HepG2 (cell line): ENCODE data around the gene TTPAL. TPM values are rescaled to one million over a fixed set of nuclear protein-coding genes. Genes with fewer than 3 reads are reported as not detected.

Source experiments
- ATAC-seq: fragments of 200-7000 bp; cut with Tn5 transposase; 3 replicates; pipeline ENCODE4 v1.9.1; 2020; ENCODE audit warnings: mild to moderate bottlenecking, moderate library complexity
- BruUV-seq: library from RNA; stranded (reverse); fragments of 400-500 nt; replicated peaks from 2 replicates; lab custom pipeline; 2021; lab: Mats Ljungman, UMichigan
- CTCF ChIA-PET: fragments of 300-600 bp; formaldehyde crosslinking; extraction: SDS; loops from one replicate; lab custom pipeline; 2021; ENCODE audit warnings: low total read pairs, inconsistent platforms, low intra/inter-chr PET ratio; lab: Yijun Ruan, JAX
- POLR2A ChIA-PET: fragments of 350-600 bp; sonication (Branson Sonifier 250); formaldehyde crosslinking; loops from one replicate; lab custom pipeline; 2020; ENCODE audit warnings: antibody characterized with exemption, inconsistent platforms; lab: Yijun Ruan, JAX
- DNase-seq: peaks from one replicate; pipeline ENCODE4 v3.0.0-alpha.2; 2015; ENCODE audit warnings: low spot score
- FAIRE-seq: peaks from 3 replicates; lab custom pipeline; 2011; peaks lifted over from hg19 to GRCh38; lab: Jason Lieb, UNC
- H2AFZ ChIP-seq: one replicate; pipeline ENCODE4 v1.6.1; 2011; ENCODE audit warnings: low read length, inconsistent platforms
- H3K27ac ChIP-seq: fragments of 300-600 bp; 3 replicates; pipeline ENCODE4 v1.8.0; 2011; ENCODE audit warnings: mixed run types, mild to moderate bottlenecking, mixed read lengths, low read length, inconsistent platforms; ENCODE audit not compliant: insufficient read depth; ENCODE audit errors: extremely low read length
- H3K27me3 ChIP-seq, 2 experiments: fragments of 200-600 bp in 1 of 2; 2 replicates in 1 of 2; 3 replicates in 1 of 2; pipeline versions ENCODE4 v1.6.0 to v1.8.0; 2011; ENCODE audit warnings: low read length in 2 of 2, mild to moderate bottlenecking in 2 of 2, moderate library complexity in 2 of 2, inconsistent platforms in 1 of 2; ENCODE audit not compliant: insufficient read depth in 2 of 2, control insufficient read depth in 1 of 2
- H3K36me3 ChIP-seq, 2 experiments: fragments of 200-600 bp in 1 of 2; replicated peaks in 1 of 2; 2 replicates in 1 of 2; 3 replicates in 1 of 2; pipeline versions ENCODE4 v1.5.1 to v1.8.0; 2011; ENCODE audit warnings: low read length in 2 of 2, inconsistent platforms in 1 of 2; ENCODE audit not compliant: insufficient read depth in 2 of 2, control insufficient read depth in 1 of 2
- H3K4me1 ChIP-seq: 2 replicates; pipeline ENCODE4 v1.5.1; 2012; ENCODE audit warnings: low read length, inconsistent platforms; ENCODE audit not compliant: insufficient read depth
- H3K4me2 ChIP-seq: 2 replicates; pipeline ENCODE4 v1.6.0; 2011; ENCODE audit warnings: low read depth, low read length, inconsistent platforms
- H3K4me3 ChIP-seq, 3 experiments: fragments of 200-600 bp in 1 of 3; sonication (generic), shearing (Covaris generic) in 1 of 3; replicated peaks in 1 of 3; 2 replicates each; pipeline ENCODE4 v1.5.1; 2011 to 2016; ENCODE audit warnings: low read length in 3 of 3, inconsistent platforms in 2 of 3, low read depth in 2 of 3, mild to moderate bottlenecking in 2 of 3, control low read depth in 1 of 3, mixed read lengths in 1 of 3; ENCODE audit not compliant: insufficient read depth in 1 of 3
- H3K79me2 ChIP-seq: one replicate; pipeline ENCODE4 v1.6.1; 2011; ENCODE audit warnings: low read length, inconsistent platforms; ENCODE audit not compliant: insufficient read depth
- H3K9ac ChIP-seq: 2 replicates; pipeline ENCODE4 v1.6.0; 2011; ENCODE audit warnings: mild to moderate bottlenecking, low read depth, low read length, inconsistent platforms; ENCODE audit not compliant: insufficient read depth
- H3K9me3 ChIP-seq: 2 replicates; pipeline ENCODE4 v1.5.1; 2012; ENCODE audit warnings: mild to moderate bottlenecking, low read length
- H4K20me1 ChIP-seq: 2 replicates; pipeline ENCODE4 v1.6.0; 2011; ENCODE audit warnings: inconsistent platforms, mild to moderate bottlenecking, low read length, moderate library complexity; ENCODE audit not compliant: insufficient read depth
- CAMTA2 ChIP-seq: sonication (generic); formaldehyde crosslinking; IDR thresholded peaks from 2 replicates; pipeline ENCODE4 v1.4.0; 2020; ENCODE audit warnings: mild to moderate bottlenecking, missing genetic modification reagents, borderline replicate concordance
- CENPT ChIP-seq: sonication (generic); formaldehyde crosslinking; IDR thresholded peaks from 2 replicates; pipeline ENCODE4 v1.8.0; 2022; ENCODE audit warnings: low read depth, mild to moderate bottlenecking, moderate library complexity, missing genetic modification reagents
- GATAD2A ChIP-seq: IDR thresholded peaks from 2 replicates; pipeline ENCODE4 v1.6.1; 2016
- PAF1 ChIP-seq: IDR thresholded peaks from 2 replicates; pipeline ENCODE4 v1.6.1; 2016; ENCODE audit warnings: missing genetic modification reagents, missing compliant biosample characterization
- POLR2AphosphoS2 ChIP-seq: IDR thresholded peaks from 2 replicates; pipeline ENCODE4 v1.6.1; 2011; ENCODE audit warnings: low read depth, low read length, improper control_type of control experiment
- SSRP1 ChIP-seq: IDR thresholded peaks from 2 replicates; pipeline ENCODE4 v1.6.1; 2016; ENCODE audit warnings: control low read depth
- ZNF101 ChIP-seq: sonication (generic); formaldehyde crosslinking; IDR thresholded peaks from 2 replicates; pipeline ENCODE4 v1.4.0; 2020; ENCODE audit warnings: mild to moderate bottlenecking, low read depth, missing genetic modification reagents, borderline replicate concordance
- WGBS: methylation state at CpG from one replicate; pipeline ENCODE4 v1.1.6; 2017; ENCODE audit warnings: low lambda C conversion rate; 5-methylcytosine and 5-hydroxymethylcytosine counted together
- in situ Hi-C: cut with HindIII; loops from 2 replicates; pipeline ENCODE4 v1.10.0; 2017; ENCODE audit warnings: low pct_unique_long_range_greater_than_20kb; ENCODE audit not compliant: extremely low pct_ligation_motif_present
- intact Hi-C: fragments of 100-400 bp; cut with micrococcal nuclease; formaldehyde crosslinking; loops from one replicate; pipeline ENCODE4 v1.10.0; 2022; ENCODE audit not compliant: unreplicated experiment
- polyA plus RNA-seq, 8 experiments: library from polyadenylated mRNA; depleted of rRNA in 3 of 8; stranded (reverse) in 7 of 8; unstranded in 1 of 8; fragments of >200 nt; fragmentation: Illumina TruSeq in 4 of 8; extraction: Trizol in 4 of 8; gene quantifications; 2 replicates each; pipeline versions ENCODE4 v1.2.1 to v1.2.3, GENCODE V29; 2011 to 2016; ENCODE audit warnings: low read depth in 4 of 8, missing spikeins in 1 of 8, mixed read lengths in 1 of 8; ENCODE audit not compliant: insufficient read depth in 1 of 8
- total RNA-seq, 5 experiments: library from RNA; depleted of rRNA; stranded (reverse); fragments of >200 nt; fragmentation: Illumina TruSeq; extraction: Trizol; gene quantifications; 2 replicates each; pipeline ENCODE4 v1.2.3, GENCODE V29; 2016; ENCODE audit warnings: low read depth in 1 of 5
- TF ChIP-seq, protein P1 (sequence below): sonication (generic); formaldehyde crosslinking; IDR thresholded peaks from 2 replicates; pipeline ENCODE4 v1.8.0; 2022; ENCODE audit warnings: missing genetic modification reagents, mild to moderate bottlenecking, borderline replicate concordance
- TF ChIP-seq, protein P2 (sequence below): sonication (generic); formaldehyde crosslinking; IDR thresholded peaks from 2 replicates; pipeline ENCODE4 v1.5.0; 2020; ENCODE audit warnings: missing genetic modification reagents

TTPAL gene
- total and polyA plus RNA-seq, 2 of the 13 experiments (the other 11 are each of a cell fraction or from before 2014, with no cell fraction given), result 4.3 to 18.8 TPM

DNA sequence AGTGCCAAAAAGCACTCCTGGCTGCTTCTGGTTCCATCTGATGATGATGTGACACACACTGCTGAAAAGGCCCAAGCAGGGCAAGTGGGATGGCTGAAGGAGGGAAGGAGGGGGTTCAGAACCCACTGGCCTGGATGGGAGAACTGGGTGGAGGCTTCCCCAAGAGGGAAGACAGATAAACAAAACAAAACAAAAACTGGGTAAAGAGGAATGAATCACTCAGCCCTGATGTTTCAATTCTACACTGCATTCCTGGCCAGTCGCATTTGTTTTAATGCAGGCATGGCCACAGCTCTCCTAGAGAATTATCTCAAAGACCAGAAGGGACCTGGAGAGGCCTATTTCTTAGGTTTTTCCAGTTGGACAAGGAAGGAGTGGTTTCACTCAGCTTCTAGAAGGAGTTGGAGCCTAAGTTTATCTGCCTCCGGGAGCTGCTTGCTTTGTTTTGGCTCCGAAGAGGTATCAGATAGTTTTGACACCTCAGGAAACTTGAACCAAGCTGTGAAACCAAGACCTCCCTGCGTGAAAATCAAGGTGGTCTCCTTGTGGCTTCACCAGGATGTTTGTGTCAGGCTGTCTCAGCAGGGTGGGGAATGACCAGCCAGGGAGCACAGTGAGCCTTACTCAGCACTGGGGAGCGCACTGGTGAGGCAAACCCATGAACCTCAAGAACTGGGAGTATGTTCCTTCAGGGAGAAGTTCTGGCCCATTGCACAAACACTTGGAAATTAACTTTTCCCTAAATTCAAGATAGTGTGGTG is 16.1 kb downstream of the TTPAL start:
- in situ Hi-C loops, result no loop called here
- DNase-seq (no peak), FAIRE-seq (no peak), ATAC-seq (no peak)
- no TSS peak for BruUV-seq
- 97% methylated on average over 5 of the region's 5 CpGs for WGBS
- H3K4me3 ChIP-seq, result no peak overlapping the region
- H3K27me3 ChIP-seq, result no peaks in the 10 kb centered on the region
- H3K79me2 ChIP-seq, result no peaks in the 10 kb centered on the region
- H2AFZ ChIP-seq, result no peak overlapping the region
- no peak overlapping the region for H3K9ac ChIP-seq
- H3K36me3 ChIP-seq, result peaks cover 44 to 67% of the 10 kb centered on the region in 2 experiments
- H4K20me1 ChIP-seq, result no peaks in the 10 kb centered on the region
- no peaks in the 10 kb centered on the region for H3K9me3 ChIP-seq
- no peak overlapping the region for H3K4me2 ChIP-seq
- ChIA-PET POLR2A (no interaction called here), CTCF (no interaction called here)
- intact Hi-C loops, result no loop called here
- TF ChIP-seq, protein P1, sequence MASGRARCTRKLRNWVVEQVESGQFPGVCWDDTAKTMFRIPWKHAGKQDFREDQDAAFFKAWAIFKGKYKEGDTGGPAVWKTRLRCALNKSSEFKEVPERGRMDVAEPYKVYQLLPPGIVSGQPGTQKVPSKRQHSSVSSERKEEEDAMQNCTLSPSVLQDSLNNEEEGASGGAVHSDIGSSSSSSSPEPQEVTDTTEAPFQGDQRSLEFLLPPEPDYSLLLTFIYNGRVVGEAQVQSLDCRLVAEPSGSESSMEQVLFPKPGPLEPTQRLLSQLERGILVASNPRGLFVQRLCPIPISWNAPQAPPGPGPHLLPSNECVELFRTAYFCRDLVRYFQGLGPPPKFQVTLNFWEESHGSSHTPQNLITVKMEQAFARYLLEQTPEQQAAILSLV (CRISPR knock-in tag), result no peak
- TF ChIP-seq CAMTA2 (CRISPR knock-in tag) (0 out of 2 replicates have a peak, but pooled peaks have one; percentile 51), POLR2AphosphoS2 (0 out of 2 replicates have a peak, but pooled peaks have one; percentile 3), SSRP1 (CRISPR knock-in tag) (0 out of 2 replicates have a peak, but pooled peaks have one; percentile 51), GATAD2A (CRISPR knock-in tag) (no peak)
- no peak overlapping the region for H3K27ac ChIP-seq
- H3K4me1 ChIP-seq, result no peaks in the 10 kb centered on the region

DNA sequence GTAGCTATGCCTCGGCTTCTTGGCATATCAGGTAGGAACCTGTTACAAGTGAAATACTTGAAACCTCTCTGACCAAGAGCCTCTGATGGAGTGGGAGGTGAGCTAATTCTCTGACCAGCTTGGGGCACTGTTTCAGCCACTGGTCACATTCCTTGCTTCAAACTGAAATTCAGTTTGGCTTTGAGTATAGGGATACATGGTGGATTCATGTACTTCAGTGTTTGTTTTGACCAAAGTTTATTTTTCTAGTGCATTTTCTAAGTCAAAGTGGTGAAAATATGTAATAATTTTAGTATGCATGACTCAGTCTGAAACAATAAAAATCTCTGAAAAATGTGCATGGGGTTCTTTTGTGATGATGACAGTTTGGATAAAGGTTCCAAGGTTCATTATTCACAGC is 18.6 kb downstream of the TTPAL start:
- Histone ChIP-seq H3K36me3 (peaks cover 50 to 76% of the 10 kb centered on the region in 2 experiments), H2AFZ (no peak overlapping the region), H3K27me3 (no peaks in the 10 kb centered on the region), H3K27ac (no peak overlapping the region), H3K4me2 (no peak overlapping the region), H3K9ac (no peak overlapping the region), H4K20me1 (no peaks in the 10 kb centered on the region), H3K9me3 (no peaks in the 10 kb centered on the region), H3K79me2 (no peaks in the 10 kb centered on the region), H3K4me3 (no peak overlapping the region), H3K4me1 (no peaks in the 10 kb centered on the region)
- DNase-seq (no peak), FAIRE-seq (no peak), ATAC-seq (no peak)
- ChIA-PET POLR2A (interaction anchor here (1.2 to 1.4 kb wide), 2 partner anchors 19 to 28 kb away, joined by 3 to 4 read pairs; partner anchors contain the start of genes SERINC3 and TTPAL), CTCF (no interaction called here)
- 100% methylated on average over 1 of the region's 1 CpG for whole genome bisulfite sequencing
- in situ Hi-C loops, result no loop called here
- no TSS peak for BruUV-seq
- no peak for TF ChIP-seq CENPT (CRISPR knock-in tag)
- TF ChIP-seq, protein P2, sequence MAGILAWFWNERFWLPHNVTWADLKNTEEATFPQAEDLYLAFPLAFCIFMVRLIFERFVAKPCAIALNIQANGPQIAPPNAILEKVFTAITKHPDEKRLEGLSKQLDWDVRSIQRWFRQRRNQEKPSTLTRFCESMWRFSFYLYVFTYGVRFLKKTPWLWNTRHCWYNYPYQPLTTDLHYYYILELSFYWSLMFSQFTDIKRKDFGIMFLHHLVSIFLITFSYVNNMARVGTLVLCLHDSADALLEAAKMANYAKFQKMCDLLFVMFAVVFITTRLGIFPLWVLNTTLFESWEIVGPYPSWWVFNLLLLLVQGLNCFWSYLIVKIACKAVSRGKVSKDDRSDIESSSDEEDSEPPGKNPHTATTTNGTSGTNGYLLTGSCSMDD (CRISPR knock-in tag), result no peak
- peak; percentile 29; the same call in 1 of the 2 replicates for TF ChIP-seq PAF1 (CRISPR knock-in tag)
- TF ChIP-seq ZNF101 (CRISPR knock-in tag), result no peak
- TF ChIP-seq POLR2AphosphoS2, result 0 out of 2 replicates have a peak, but pooled peaks have one; percentile 72
- intact Hi-C loops, result no loop called here
